Neural progenitor cell (in vitro differentiated cells): ENCODE results near the gene USP1.

ENCODE experiments used
- EZH2 ChIP-seq: fragments of 200-600 bp; sonication (generic); IDR thresholded peaks from 2 replicates; pipeline ENCODE4 v1.6.1; 2017; ENCODE audit warnings: antibody characterized with exemption, mild to moderate bottlenecking, moderate library complexity
- EZH2phosphoT487 ChIP-seq: fragments of 200-600 bp; sonication (generic); IDR thresholded peaks from 2 replicates; pipeline ENCODE4 v1.6.1; 2017; ENCODE audit warnings: antibody characterized with exemption
- TF ChIP-seq, protein P1 (sequence below): fragments of 200-600 bp; sonication (generic); IDR thresholded peaks from 2 replicates; pipeline ENCODE4 v1.5.1; 2017; ENCODE audit warnings: antibody characterized with exemption, mild to moderate bottlenecking

DNA sequence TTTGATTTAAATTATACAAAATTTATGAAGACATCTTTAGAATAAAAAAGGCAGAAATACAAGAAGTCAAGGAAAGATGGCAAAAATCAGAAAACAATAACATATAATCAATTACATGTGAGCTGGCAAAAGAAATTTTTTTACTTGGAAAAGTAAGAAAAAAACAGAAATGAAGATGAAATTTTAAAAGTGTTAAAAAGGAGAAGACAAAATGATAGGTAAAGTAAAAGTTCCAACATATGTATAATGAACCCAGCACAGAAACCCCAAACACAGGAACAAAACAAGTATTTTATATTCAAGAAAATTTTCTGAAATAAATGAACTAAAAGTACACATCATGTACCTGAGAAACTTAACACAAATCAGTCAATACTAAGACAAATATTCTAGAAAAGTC lies 63.4 kb downstream of the USP1 start:
- TF ChIP-seq EZH2phosphoT487 (no peak), EZH2 (no peak)
- TF ChIP-seq, protein P1, sequence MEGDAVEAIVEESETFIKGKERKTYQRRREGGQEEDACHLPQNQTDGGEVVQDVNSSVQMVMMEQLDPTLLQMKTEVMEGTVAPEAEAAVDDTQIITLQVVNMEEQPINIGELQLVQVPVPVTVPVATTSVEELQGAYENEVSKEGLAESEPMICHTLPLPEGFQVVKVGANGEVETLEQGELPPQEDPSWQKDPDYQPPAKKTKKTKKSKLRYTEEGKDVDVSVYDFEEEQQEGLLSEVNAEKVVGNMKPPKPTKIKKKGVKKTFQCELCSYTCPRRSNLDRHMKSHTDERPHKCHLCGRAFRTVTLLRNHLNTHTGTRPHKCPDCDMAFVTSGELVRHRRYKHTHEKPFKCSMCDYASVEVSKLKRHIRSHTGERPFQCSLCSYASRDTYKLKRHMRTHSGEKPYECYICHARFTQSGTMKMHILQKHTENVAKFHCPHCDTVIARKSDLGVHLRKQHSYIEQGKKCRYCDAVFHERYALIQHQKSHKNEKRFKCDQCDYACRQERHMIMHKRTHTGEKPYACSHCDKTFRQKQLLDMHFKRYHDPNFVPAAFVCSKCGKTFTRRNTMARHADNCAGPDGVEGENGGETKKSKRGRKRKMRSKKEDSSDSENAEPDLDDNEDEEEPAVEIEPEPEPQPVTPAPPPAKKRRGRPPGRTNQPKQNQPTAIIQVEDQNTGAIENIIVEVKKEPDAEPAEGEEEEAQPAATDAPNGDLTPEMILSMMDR: no peak
